ENCODE data around the gene IGF2BP2.

IGF2BP2 gene

GRCh38 chr3:185737020-185737419 lies 87.8 kb downstream of the IGF2BP2 start:
- no peak overlapping the region for H3K27ac Mint-ChIP-seq
- peaks cover 3% of the 10 kb centered on the region for H3K27me3 Mint-ChIP-seq (ENCODE audit: low read depth)
- H3K4me1 Mint-ChIP-seq (ENCODE audit: low read depth), result no peaks in the 10 kb centered on the region
- no peak for DNase-seq (ENCODE audit: low spot score)
- H3K36me3 Mint-ChIP-seq (ENCODE audit: low read depth), result no peaks in the 10 kb centered on the region
- H3K4me3 Mint-ChIP-seq, result no peak overlapping the region
- no peaks in the 10 kb centered on the region for H3K9me3 Mint-ChIP-seq

- Mint-ChIP-seq H3K9me3 (no peaks in the 10 kb centered on the region), H3K4me1 (ENCODE audit: low read depth) (no peaks in the 10 kb centered on the region), H3K27me3 (ENCODE audit: low read depth) (peaks cover 3% of the 10 kb centered on the region), H3K36me3 (ENCODE audit: low read depth) (no peaks in the 10 kb centered on the region), H3K4me3 (no peak overlapping the region), H3K27ac (no peak overlapping the region)
- no peak for DNase-seq (ENCODE audit: low spot score)
These were observed 90.1 kb downstream of the IGF2BP2 start for GRCh38 chr3:185734725-185735096.

- Mint-ChIP-seq H3K4me3 (no peak overlapping the region), H3K9me3 (no peaks in the 10 kb centered on the region), H3K4me1 (ENCODE audit: low read depth) (no peaks in the 10 kb centered on the region), H3K27me3 (ENCODE audit: low read depth) (peaks cover 3% of the 10 kb centered on the region), H3K36me3 (ENCODE audit: low read depth) (no peaks in the 10 kb centered on the region), H3K27ac (no peak overlapping the region)
- no peak for DNase-seq (ENCODE audit: low spot score)
These were observed 90.7 kb downstream of the IGF2BP2 start for GRCh38 chr3:185733980-185734724.

GRCh38 chr3:185732782-185733181 lies 92.1 kb downstream of the IGF2BP2 start:
- Mint-ChIP-seq H3K36me3 (ENCODE audit: low read depth) (no peaks in the 10 kb centered on the region), H3K4me1 (ENCODE audit: low read depth) (no peaks in the 10 kb centered on the region), H3K9me3 (no peaks in the 10 kb centered on the region), H3K27ac (no peak overlapping the region), H3K4me3 (no peak overlapping the region), H3K27me3 (ENCODE audit: low read depth) (no peaks in the 10 kb centered on the region)
- no peak for DNase-seq (ENCODE audit: low spot score)

- no peak for DNase-seq (ENCODE audit: low spot score)
- no peaks in the 10 kb centered on the region for H3K27me3 Mint-ChIP-seq (ENCODE audit: low read depth)
- no peak overlapping the region for H3K27ac Mint-ChIP-seq
- no peaks in the 10 kb centered on the region for H3K36me3 Mint-ChIP-seq (ENCODE audit: low read depth)
- no peaks in the 10 kb centered on the region for H3K4me1 Mint-ChIP-seq (ENCODE audit: low read depth)
- no peak overlapping the region for H3K4me3 Mint-ChIP-seq
- no peaks in the 10 kb centered on the region for H3K9me3 Mint-ChIP-seq
These were observed 94.3 kb downstream of the IGF2BP2 start for GRCh38 chr3:185730550-185730949.

GRCh38 chr3:185729337-185730055 lies 95.3 kb downstream of the IGF2BP2 start:
- Mint-ChIP-seq H3K36me3 (ENCODE audit: low read depth) (no peaks in the 10 kb centered on the region), H3K27ac (no peak overlapping the region), H3K4me1 (ENCODE audit: low read depth) (no peaks in the 10 kb centered on the region), H3K27me3 (ENCODE audit: low read depth) (no peaks in the 10 kb centered on the region), H3K4me3 (no peak overlapping the region), H3K9me3 (no peaks in the 10 kb centered on the region)
- DNase-seq (ENCODE audit: low spot score), result no peak

- Mint-ChIP-seq H3K4me1 (ENCODE audit: low read depth) (no peaks in the 10 kb centered on the region), H3K27ac (no peak overlapping the region), H3K9me3 (no peaks in the 10 kb centered on the region), H3K36me3 (ENCODE audit: low read depth) (no peaks in the 10 kb centered on the region), H3K27me3 (ENCODE audit: low read depth) (no peaks in the 10 kb centered on the region), H3K4me3 (no peak overlapping the region)
- DNase-seq (ENCODE audit: low spot score), result no peak
These were observed 96.1 kb downstream of the IGF2BP2 start for GRCh38 chr3:185728630-185729336.

GRCh38 chr3:185727873-185728272 lies 97.0 kb downstream of the IGF2BP2 start:
- Mint-ChIP-seq H3K4me1 (ENCODE audit: low read depth) (no peaks in the 10 kb centered on the region), H3K27me3 (ENCODE audit: low read depth) (no peaks in the 10 kb centered on the region), H3K36me3 (ENCODE audit: low read depth) (no peaks in the 10 kb centered on the region), H3K27ac (no peak overlapping the region), H3K4me3 (no peak overlapping the region), H3K9me3 (no peaks in the 10 kb centered on the region)
- DNase-seq (ENCODE audit: low spot score), result no peak

- H3K4me3 Mint-ChIP-seq, result no peak overlapping the region
- no peaks in the 10 kb centered on the region for H3K4me1 Mint-ChIP-seq (ENCODE audit: low read depth)
- DNase-seq (ENCODE audit: low spot score), result no peak
- H3K9me3 Mint-ChIP-seq, result no peaks in the 10 kb centered on the region
- no peaks in the 10 kb centered on the region for H3K36me3 Mint-ChIP-seq (ENCODE audit: low read depth)
- no peaks in the 10 kb centered on the region for H3K27me3 Mint-ChIP-seq (ENCODE audit: low read depth)
- H3K27ac Mint-ChIP-seq, result no peak overlapping the region
These were observed 98.4 kb downstream of the IGF2BP2 start for GRCh38 chr3:185726254-185726967.

GRCh38 chr3:185724761-185725160 lies 100.1 kb downstream of the IGF2BP2 start:
- H3K4me1 Mint-ChIP-seq (ENCODE audit: low read depth), result no peaks in the 10 kb centered on the region
- no peak overlapping the region for H3K4me3 Mint-ChIP-seq
- no peak overlapping the region for H3K27ac Mint-ChIP-seq
- DNase-seq (ENCODE audit: low spot score), result no peak
- no peaks in the 10 kb centered on the region for H3K27me3 Mint-ChIP-seq (ENCODE audit: low read depth)
- H3K36me3 Mint-ChIP-seq (ENCODE audit: low read depth), result no peaks in the 10 kb centered on the region
- H3K9me3 Mint-ChIP-seq, result no peaks in the 10 kb centered on the region

- DNase-seq (ENCODE audit: low spot score), result no peak
- no peaks in the 10 kb centered on the region for H3K9me3 Mint-ChIP-seq
- no peak overlapping the region for H3K4me3 Mint-ChIP-seq
- H3K27ac Mint-ChIP-seq, result no peak overlapping the region
- H3K27me3 Mint-ChIP-seq (ENCODE audit: low read depth), result no peaks in the 10 kb centered on the region
- no peaks in the 10 kb centered on the region for H3K4me1 Mint-ChIP-seq (ENCODE audit: low read depth)
- no peaks in the 10 kb centered on the region for H3K36me3 Mint-ChIP-seq (ENCODE audit: low read depth)
These were observed 100.6 kb downstream of the IGF2BP2 start for GRCh38 chr3:185724251-185724650.

GRCh38 chr3:185722881-185723280 lies 102.0 kb downstream of the IGF2BP2 start:
- Mint-ChIP-seq H3K27ac (no peak overlapping the region), H3K9me3 (no peaks in the 10 kb centered on the region), H3K36me3 (ENCODE audit: low read depth) (no peaks in the 10 kb centered on the region), H3K4me3 (no peak overlapping the region), H3K27me3 (ENCODE audit: low read depth) (no peaks in the 10 kb centered on the region), H3K4me1 (ENCODE audit: low read depth) (no peaks in the 10 kb centered on the region)
- DNase-seq (ENCODE audit: low spot score), result no peak

- H3K4me3 Mint-ChIP-seq, result no peak overlapping the region
- H3K36me3 Mint-ChIP-seq (ENCODE audit: low read depth), result no peaks in the 10 kb centered on the region
- H3K27ac Mint-ChIP-seq, result no peak overlapping the region
- H3K4me1 Mint-ChIP-seq (ENCODE audit: low read depth), result no peaks in the 10 kb centered on the region
- no peaks in the 10 kb centered on the region for H3K27me3 Mint-ChIP-seq (ENCODE audit: low read depth)
- DNase-seq (ENCODE audit: low spot score), result no peak
- no peaks in the 10 kb centered on the region for H3K9me3 Mint-ChIP-seq
These were observed 102.9 kb downstream of the IGF2BP2 start for GRCh38 chr3:185721970-185722369.

GRCh38 chr3:185720326-185720725 lies 104.5 kb downstream of the IGF2BP2 start:
- Mint-ChIP-seq H3K9me3 (no peaks in the 10 kb centered on the region), H3K27ac (no peak overlapping the region), H3K36me3 (ENCODE audit: low read depth) (no peaks in the 10 kb centered on the region), H3K27me3 (ENCODE audit: low read depth) (no peaks in the 10 kb centered on the region), H3K4me1 (ENCODE audit: low read depth) (no peaks in the 10 kb centered on the region), H3K4me3 (no peak overlapping the region)
- DNase-seq (ENCODE audit: low spot score), result no peak

All from T-helper 2 cell treated with Interferon-gamma antibody and Interleukin-4, amounts not matched to agents 5 μg/mL and 100 μg/mL, for 36 hours (primary cell).